Measurements from ENCODE around the gene FAM168B.
"Not testable (repeated sequence)": the region's sequence is repeated elsewhere in the genome, so short reads cannot be mapped to it uniquely, and the experiment has no call there.

DNA sequence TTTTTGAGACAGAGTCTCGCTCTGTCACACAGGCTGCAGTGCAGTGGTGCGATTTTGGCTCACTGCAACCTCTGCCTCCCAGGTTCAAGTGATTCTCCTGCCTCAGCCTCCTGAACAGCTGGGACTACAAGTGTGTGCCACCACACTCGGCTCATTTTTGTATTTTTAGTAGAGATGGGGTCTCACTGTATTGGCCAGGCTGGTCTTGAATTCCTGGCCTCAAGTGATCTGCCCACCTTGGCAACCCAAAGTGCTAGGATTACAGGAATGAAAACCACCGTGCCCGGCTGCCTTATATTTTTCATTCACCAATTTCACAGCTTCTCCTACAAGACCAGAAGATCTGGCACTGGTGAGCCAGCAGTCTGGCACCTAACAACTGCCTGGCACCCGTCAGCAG, 25.1 kb downstream of the FAM168B start:
- TF ChIP-seq, protein P1, sequence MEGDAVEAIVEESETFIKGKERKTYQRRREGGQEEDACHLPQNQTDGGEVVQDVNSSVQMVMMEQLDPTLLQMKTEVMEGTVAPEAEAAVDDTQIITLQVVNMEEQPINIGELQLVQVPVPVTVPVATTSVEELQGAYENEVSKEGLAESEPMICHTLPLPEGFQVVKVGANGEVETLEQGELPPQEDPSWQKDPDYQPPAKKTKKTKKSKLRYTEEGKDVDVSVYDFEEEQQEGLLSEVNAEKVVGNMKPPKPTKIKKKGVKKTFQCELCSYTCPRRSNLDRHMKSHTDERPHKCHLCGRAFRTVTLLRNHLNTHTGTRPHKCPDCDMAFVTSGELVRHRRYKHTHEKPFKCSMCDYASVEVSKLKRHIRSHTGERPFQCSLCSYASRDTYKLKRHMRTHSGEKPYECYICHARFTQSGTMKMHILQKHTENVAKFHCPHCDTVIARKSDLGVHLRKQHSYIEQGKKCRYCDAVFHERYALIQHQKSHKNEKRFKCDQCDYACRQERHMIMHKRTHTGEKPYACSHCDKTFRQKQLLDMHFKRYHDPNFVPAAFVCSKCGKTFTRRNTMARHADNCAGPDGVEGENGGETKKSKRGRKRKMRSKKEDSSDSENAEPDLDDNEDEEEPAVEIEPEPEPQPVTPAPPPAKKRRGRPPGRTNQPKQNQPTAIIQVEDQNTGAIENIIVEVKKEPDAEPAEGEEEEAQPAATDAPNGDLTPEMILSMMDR (IDR thresholded peaks at IDR 0.05): not testable (repeated sequence)
- TF ChIP-seq POLR2A, EP300 (IDR thresholded peaks at IDR 0.05): not testable (repeated sequence)

Measured in suprapubic skin (tissue), 3 donors.